ENCODE measurements around the gene DNASE1. TPM values are rescaled to one million over a fixed set of nuclear protein-coding genes. Genes with fewer than 3 reads are reported as not detected.
A peak's percentile ranks its signal among the peaks of the same experiment; 100 is the strongest.

DNASE1 gene
- polyA plus RNA-seq, 1 donor from 2014 or later: 47.8 TPM

DNA sequence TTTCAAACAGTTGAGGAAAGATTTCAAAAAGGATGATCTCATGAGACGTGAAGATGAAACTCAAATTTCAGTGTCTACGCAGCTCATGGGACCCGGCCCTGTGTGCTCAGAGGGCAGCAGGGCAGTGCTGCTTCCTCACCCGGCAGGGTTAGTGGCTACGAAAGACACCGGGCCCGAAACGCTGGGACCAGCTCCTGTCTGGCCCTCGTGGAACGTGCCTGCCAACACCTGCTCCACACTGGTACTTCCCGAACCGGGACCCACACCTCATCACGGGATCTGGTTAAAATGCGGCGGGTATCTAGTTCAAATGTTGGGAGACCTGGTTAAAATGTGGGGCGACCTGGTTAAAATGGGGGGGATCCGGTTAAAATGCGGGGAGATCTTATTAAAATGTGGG lies 18.7 kb downstream of the DNASE1 start:
- Histone ChIP-seq H3K4me3 (ENCODE audit: low read length) (no peak overlapping the region), H4K20me1 (ENCODE audit: insufficient read depth) (no peaks in the 10 kb centered on the region), H3F3A (ENCODE audit: insufficient read depth, low read length, poor library complexity, severe bottlenecking) (no peaks in the 10 kb centered on the region), H3K36me3 (ENCODE audit: insufficient read depth, low read length) (peaks cover 11% of the 10 kb centered on the region), H3K79me2 (replicated peaks; ENCODE audit: insufficient read depth, low read length) (no peaks in the 10 kb centered on the region), H3K27me3 (ENCODE audit: insufficient read depth, low read depth, low read length) (no peaks in the 10 kb centered on the region), H3K9ac (ENCODE audit: low read length) (no peak overlapping the region), H3K9me3 (ENCODE audit: low read length) (no peaks in the 10 kb centered on the region), H3K9me2 (ENCODE audit: insufficient read depth, low read length) (no peaks in the 10 kb centered on the region), H3K4me2 (ENCODE audit: low read length) (no peak overlapping the region), H2AFZ (ENCODE audit: low read depth, low read length) (no peak overlapping the region), H3K27ac (ENCODE audit: low read length) (no peak overlapping the region)
- TF ChIP-seq RAD21 (conservative IDR thresholded peaks at IDR 0.05) (no peak), SMC3 (conservative IDR thresholded peaks at IDR 0.05; ENCODE audit: poor library complexity) (no peak), MXI1 (conservative IDR thresholded peaks at IDR 0.05; ENCODE audit: poor library complexity, severe bottlenecking) (no peak), POLR2AphosphoS5 (IDR thresholded peaks at IDR 0.05) (no peak), EZH2 (IDR thresholded peaks at IDR 0.05; ENCODE audit: borderline replicate concordance, insufficient read depth, low read length, poor library complexity, severe bottlenecking) (no peak)
- TF ChIP-seq, protein P1, sequence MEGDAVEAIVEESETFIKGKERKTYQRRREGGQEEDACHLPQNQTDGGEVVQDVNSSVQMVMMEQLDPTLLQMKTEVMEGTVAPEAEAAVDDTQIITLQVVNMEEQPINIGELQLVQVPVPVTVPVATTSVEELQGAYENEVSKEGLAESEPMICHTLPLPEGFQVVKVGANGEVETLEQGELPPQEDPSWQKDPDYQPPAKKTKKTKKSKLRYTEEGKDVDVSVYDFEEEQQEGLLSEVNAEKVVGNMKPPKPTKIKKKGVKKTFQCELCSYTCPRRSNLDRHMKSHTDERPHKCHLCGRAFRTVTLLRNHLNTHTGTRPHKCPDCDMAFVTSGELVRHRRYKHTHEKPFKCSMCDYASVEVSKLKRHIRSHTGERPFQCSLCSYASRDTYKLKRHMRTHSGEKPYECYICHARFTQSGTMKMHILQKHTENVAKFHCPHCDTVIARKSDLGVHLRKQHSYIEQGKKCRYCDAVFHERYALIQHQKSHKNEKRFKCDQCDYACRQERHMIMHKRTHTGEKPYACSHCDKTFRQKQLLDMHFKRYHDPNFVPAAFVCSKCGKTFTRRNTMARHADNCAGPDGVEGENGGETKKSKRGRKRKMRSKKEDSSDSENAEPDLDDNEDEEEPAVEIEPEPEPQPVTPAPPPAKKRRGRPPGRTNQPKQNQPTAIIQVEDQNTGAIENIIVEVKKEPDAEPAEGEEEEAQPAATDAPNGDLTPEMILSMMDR (IDR thresholded peaks at IDR 0.05; ENCODE audit: poor library complexity, severe bottlenecking): no peak

DNA sequence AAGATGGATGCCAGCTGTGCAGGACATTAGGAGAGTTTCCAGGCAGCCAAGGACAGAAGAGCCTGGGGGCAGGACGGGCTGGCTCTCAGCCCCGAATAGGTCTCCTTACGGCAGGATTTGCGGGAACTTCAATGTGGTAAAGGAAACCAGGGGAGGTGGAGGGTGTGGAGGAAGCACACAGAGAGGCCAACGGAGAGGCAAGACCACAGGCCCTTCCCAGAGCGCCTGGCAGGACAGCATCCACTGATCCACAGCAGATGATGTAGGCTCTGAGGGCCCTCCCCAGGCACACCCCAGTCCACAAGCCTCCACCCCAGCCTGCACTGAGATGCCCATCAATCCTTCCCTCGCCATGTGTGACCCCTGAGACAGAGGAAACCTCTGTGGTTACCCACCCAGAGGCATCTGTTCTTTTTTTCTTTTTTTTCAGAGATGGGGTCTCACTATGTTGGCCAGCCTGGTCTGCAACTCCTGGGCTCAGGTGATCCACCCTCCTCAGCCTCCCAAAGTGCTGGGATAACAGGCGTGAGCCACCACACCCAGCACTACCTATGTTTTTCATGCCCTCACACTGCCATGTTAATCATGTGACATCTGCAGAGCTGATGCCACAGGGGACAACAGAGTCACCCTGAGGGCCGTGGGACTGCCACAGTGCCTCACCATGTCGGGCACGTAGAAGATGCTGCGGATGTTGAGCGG lies 19.3 kb downstream of the DNASE1 start:
- H3K27me3 ChIP-seq (ENCODE audit: insufficient read depth, low read depth, low read length): no peaks in the 10 kb centered on the region
- H2AFZ ChIP-seq (ENCODE audit: low read depth, low read length): no peak overlapping the region
- H4K20me1 ChIP-seq (ENCODE audit: insufficient read depth): no peaks in the 10 kb centered on the region
- H3K9ac ChIP-seq (ENCODE audit: low read length): no peak overlapping the region
- TF ChIP-seq, protein P1 (IDR thresholded peaks at IDR 0.05; ENCODE audit: poor library complexity, severe bottlenecking): no peak
- TF ChIP-seq RAD21 (conservative IDR thresholded peaks at IDR 0.05) (no peak), POLR2AphosphoS5 (IDR thresholded peaks at IDR 0.05) (peak; percentile 0), EP300 (conservative IDR thresholded peaks at IDR 0.05; ENCODE audit: poor library complexity, severe bottlenecking) (no peak), EZH2 (IDR thresholded peaks at IDR 0.05; ENCODE audit: borderline replicate concordance, insufficient read depth, low read length, poor library complexity, severe bottlenecking) (no peak)
- TF ChIP-seq, protein P2, sequence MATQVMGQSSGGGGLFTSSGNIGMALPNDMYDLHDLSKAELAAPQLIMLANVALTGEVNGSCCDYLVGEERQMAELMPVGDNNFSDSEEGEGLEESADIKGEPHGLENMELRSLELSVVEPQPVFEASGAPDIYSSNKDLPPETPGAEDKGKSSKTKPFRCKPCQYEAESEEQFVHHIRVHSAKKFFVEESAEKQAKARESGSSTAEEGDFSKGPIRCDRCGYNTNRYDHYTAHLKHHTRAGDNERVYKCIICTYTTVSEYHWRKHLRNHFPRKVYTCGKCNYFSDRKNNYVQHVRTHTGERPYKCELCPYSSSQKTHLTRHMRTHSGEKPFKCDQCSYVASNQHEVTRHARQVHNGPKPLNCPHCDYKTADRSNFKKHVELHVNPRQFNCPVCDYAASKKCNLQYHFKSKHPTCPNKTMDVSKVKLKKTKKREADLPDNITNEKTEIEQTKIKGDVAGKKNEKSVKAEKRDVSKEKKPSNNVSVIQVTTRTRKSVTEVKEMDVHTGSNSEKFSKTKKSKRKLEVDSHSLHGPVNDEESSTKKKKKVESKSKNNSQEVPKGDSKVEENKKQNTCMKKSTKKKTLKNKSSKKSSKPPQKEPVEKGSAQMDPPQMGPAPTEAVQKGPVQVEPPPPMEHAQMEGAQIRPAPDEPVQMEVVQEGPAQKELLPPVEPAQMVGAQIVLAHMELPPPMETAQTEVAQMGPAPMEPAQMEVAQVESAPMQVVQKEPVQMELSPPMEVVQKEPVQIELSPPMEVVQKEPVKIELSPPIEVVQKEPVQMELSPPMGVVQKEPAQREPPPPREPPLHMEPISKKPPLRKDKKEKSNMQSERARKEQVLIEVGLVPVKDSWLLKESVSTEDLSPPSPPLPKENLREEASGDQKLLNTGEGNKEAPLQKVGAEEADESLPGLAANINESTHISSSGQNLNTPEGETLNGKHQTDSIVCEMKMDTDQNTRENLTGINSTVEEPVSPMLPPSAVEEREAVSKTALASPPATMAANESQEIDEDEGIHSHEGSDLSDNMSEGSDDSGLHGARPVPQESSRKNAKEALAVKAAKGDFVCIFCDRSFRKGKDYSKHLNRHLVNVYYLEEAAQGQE (IDR thresholded peaks at IDR 0.05; ENCODE audit: borderline replicate concordance): no peak
- no peak overlapping the region for H3K27ac ChIP-seq (ENCODE audit: low read length)
- H3K9me3 ChIP-seq (ENCODE audit: low read length): no peaks in the 10 kb centered on the region
- H3K36me3 ChIP-seq (ENCODE audit: insufficient read depth, low read length): peaks cover 11% of the 10 kb centered on the region
- H3K4me2 ChIP-seq (ENCODE audit: low read length): no peak overlapping the region
- no peaks in the 10 kb centered on the region for H3K79me2 ChIP-seq (replicated peaks; ENCODE audit: insufficient read depth, low read length)
- no peaks in the 10 kb centered on the region for H3K9me2 ChIP-seq (ENCODE audit: insufficient read depth, low read length)
- H3K4me3 ChIP-seq (ENCODE audit: low read length): no peak overlapping the region
- no peaks in the 10 kb centered on the region for H3F3A ChIP-seq (ENCODE audit: insufficient read depth, low read length, poor library complexity, severe bottlenecking)

All from neural cell (in vitro differentiated cells).